ENCODE results near the gene PDLIM3.

DNA sequence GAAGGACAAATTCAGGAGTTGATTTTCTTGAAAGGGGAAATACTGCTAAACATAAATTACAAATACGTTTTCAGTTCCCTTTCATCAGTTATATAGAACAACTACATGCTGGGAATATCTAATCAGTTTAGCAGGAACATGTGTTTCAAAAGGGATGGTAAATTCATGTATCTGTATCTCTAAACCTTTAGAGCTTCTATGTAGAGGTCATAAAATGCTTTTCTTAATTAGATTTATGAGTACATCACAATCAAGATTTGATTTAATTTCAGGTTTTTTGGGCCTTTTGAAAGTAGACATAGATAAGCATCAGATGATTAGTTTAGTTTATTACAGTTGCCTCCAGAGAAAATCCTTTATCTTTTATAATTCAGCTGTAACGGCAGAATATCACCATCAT lies 12.9 kb downstream of the PDLIM3 start:
- TF ChIP-seq, protein P1, sequence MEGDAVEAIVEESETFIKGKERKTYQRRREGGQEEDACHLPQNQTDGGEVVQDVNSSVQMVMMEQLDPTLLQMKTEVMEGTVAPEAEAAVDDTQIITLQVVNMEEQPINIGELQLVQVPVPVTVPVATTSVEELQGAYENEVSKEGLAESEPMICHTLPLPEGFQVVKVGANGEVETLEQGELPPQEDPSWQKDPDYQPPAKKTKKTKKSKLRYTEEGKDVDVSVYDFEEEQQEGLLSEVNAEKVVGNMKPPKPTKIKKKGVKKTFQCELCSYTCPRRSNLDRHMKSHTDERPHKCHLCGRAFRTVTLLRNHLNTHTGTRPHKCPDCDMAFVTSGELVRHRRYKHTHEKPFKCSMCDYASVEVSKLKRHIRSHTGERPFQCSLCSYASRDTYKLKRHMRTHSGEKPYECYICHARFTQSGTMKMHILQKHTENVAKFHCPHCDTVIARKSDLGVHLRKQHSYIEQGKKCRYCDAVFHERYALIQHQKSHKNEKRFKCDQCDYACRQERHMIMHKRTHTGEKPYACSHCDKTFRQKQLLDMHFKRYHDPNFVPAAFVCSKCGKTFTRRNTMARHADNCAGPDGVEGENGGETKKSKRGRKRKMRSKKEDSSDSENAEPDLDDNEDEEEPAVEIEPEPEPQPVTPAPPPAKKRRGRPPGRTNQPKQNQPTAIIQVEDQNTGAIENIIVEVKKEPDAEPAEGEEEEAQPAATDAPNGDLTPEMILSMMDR (IDR thresholded peaks at IDR 0.05; ENCODE audit: insufficient read depth, low read length) = no peak
- TF ChIP-seq SPI1 (IDR thresholded peaks at IDR 0.05; ENCODE audit: borderline replicate concordance, low read depth) (no peak), POLR2AphosphoS5 (IDR thresholded peaks at IDR 0.05; ENCODE audit: low read depth) (no peak), GABPA (IDR thresholded peaks at IDR 0.05; ENCODE audit: low read depth) (no peak)
- TF ChIP-seq, protein P2, sequence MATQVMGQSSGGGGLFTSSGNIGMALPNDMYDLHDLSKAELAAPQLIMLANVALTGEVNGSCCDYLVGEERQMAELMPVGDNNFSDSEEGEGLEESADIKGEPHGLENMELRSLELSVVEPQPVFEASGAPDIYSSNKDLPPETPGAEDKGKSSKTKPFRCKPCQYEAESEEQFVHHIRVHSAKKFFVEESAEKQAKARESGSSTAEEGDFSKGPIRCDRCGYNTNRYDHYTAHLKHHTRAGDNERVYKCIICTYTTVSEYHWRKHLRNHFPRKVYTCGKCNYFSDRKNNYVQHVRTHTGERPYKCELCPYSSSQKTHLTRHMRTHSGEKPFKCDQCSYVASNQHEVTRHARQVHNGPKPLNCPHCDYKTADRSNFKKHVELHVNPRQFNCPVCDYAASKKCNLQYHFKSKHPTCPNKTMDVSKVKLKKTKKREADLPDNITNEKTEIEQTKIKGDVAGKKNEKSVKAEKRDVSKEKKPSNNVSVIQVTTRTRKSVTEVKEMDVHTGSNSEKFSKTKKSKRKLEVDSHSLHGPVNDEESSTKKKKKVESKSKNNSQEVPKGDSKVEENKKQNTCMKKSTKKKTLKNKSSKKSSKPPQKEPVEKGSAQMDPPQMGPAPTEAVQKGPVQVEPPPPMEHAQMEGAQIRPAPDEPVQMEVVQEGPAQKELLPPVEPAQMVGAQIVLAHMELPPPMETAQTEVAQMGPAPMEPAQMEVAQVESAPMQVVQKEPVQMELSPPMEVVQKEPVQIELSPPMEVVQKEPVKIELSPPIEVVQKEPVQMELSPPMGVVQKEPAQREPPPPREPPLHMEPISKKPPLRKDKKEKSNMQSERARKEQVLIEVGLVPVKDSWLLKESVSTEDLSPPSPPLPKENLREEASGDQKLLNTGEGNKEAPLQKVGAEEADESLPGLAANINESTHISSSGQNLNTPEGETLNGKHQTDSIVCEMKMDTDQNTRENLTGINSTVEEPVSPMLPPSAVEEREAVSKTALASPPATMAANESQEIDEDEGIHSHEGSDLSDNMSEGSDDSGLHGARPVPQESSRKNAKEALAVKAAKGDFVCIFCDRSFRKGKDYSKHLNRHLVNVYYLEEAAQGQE (IDR thresholded peaks at IDR 0.05; ENCODE audit: insufficient replicate concordance, low read depth) = no peak
